H1 (cell line): ENCODE results near the gene KLF13. TPM values are rescaled to one million over a fixed set of nuclear protein-coding genes. Genes with fewer than 3 reads are reported as not detected.

Experiments
- CTCF ChIA-PET: fragments of 300-600 bp; sonication (Branson Sonifier 250); formaldehyde crosslinking; loops from one replicate; lab custom pipeline; 2021; ENCODE audit not compliant: partially characterized antibody; lab: Charles Lee
- POLR2A ChIA-PET: fragments of 300-600 bp; sonication (Branson Sonifier 250); formaldehyde crosslinking; loops from one replicate; lab custom pipeline; 2021; ENCODE audit warnings: inconsistent platforms; ENCODE audit not compliant: partially characterized antibody; lab: Charles Lee
- DNase-seq, 2 experiments: peaks; one replicate each; pipeline versions ENCODE4 v3.0.0 to v3.0.0-alpha.2; 2010 to 2022; ENCODE audit warnings: low spot score in 2 of 2, low read depth in 1 of 2, mixed read lengths in 1 of 2
- FAIRE-seq: peaks from 2 replicates; lab custom pipeline; 2011; peaks lifted over from hg19 to GRCh38; lab: Jason Lieb, UNC
- H2AFZ ChIP-seq: 2 replicates; pipeline ENCODE4 v1.8.1; 2012; ENCODE audit warnings: low read length, inconsistent platforms
- H2AK5ac ChIP-seq: 2 replicates; pipeline ENCODE4 v1.6.1; 2013; ENCODE audit warnings: low read depth, low read length
- H2BK120ac ChIP-seq: replicated peaks from 2 replicates; pipeline ENCODE3; 2013; ENCODE audit warnings: low read depth, low read length, inconsistent platforms
- H2BK12ac ChIP-seq: 2 replicates; pipeline ENCODE4 v1.6.1; 2013; ENCODE audit warnings: low read depth, low read length
- H2BK15ac ChIP-seq: 2 replicates; pipeline ENCODE4 v1.6.1; 2013; ENCODE audit warnings: low read length
- H2BK20ac ChIP-seq: 2 replicates; pipeline ENCODE4 v1.6.1; 2013; ENCODE audit warnings: low read length
- H2BK5ac ChIP-seq: 2 replicates; pipeline ENCODE4 v1.6.1; 2013; ENCODE audit warnings: low read depth, low read length
- H3K14ac ChIP-seq: 2 replicates; pipeline ENCODE4 v1.6.1; 2013; ENCODE audit warnings: inconsistent platforms; ENCODE audit not compliant: insufficient read length
- H3K18ac ChIP-seq: 2 replicates; pipeline ENCODE4 v1.6.1; 2013; ENCODE audit warnings: low read length; ENCODE audit errors: extremely low read depth
- H3K23ac ChIP-seq: 2 replicates; pipeline ENCODE4 v1.6.1; 2013; ENCODE audit warnings: inconsistent platforms; ENCODE audit not compliant: insufficient read length
- H3K23me2 ChIP-seq: 2 replicates; pipeline ENCODE4 v1.6.1; 2013; ENCODE audit warnings: low read depth, low read length
- H3K27ac ChIP-seq: 2 replicates; pipeline ENCODE4 v1.6.1; 2011; ENCODE audit warnings: low read depth, low read length, inconsistent platforms
- H3K27me3 ChIP-seq, 4 experiments: replicated peaks in 1 of 4; 1 replicate in 1 of 4; 2 replicates in 3 of 4; pipeline versions ENCODE4 v1.6.1 to v1.8.1; 2011 to 2013; ENCODE audit warnings: low read length in 3 of 4, mild to moderate bottlenecking in 3 of 4, inconsistent platforms in 2 of 4, mixed read lengths in 2 of 4, moderate library complexity in 1 of 4; ENCODE audit not compliant: control insufficient read depth in 3 of 4, insufficient read depth in 3 of 4; ENCODE audit errors: extremely low read depth in 1 of 4
- H3K36me3 ChIP-seq, 4 experiments: 2 replicates each; pipeline versions ENCODE4 v1.6.1 to v1.8.1; 2011 to 2013; ENCODE audit warnings: mild to moderate bottlenecking in 4 of 4, low read length in 3 of 4, moderate library complexity in 2 of 4, control low read depth in 1 of 4, inconsistent platforms in 1 of 4; ENCODE audit not compliant: insufficient read depth in 4 of 4, control insufficient read depth in 2 of 4
- H3K4ac ChIP-seq: replicated peaks from 2 replicates; pipeline ENCODE3; 2013; ENCODE audit warnings: low read length, low read depth, mixed read lengths, inconsistent platforms; ENCODE audit not compliant: insufficient read length
- H3K4me1 ChIP-seq, 4 experiments: replicated peaks in 1 of 4; 1 replicate in 1 of 4; 2 replicates in 3 of 4; pipeline versions ENCODE4 v1.6.1 to v1.8.1; 2011 to 2013; ENCODE audit warnings: low read length in 3 of 4, inconsistent platforms in 2 of 4, mixed read lengths in 1 of 4; ENCODE audit not compliant: insufficient read depth in 4 of 4, control insufficient read depth in 3 of 4
- H3K4me2 ChIP-seq, 2 experiments: 2 replicates each; pipeline versions ENCODE4 v1.6.1 to v1.8.1; 2011 to 2013; ENCODE audit warnings: low read depth in 2 of 2, low read length in 2 of 2, control low read depth in 1 of 2, inconsistent platforms in 1 of 2, mild to moderate bottlenecking in 1 of 2; ENCODE audit not compliant: insufficient read depth in 1 of 2
- H3K4me3 ChIP-seq, 4 experiments: fragments of 200-600, 300-600 bp in 1 of 4; sonication (generic), shearing (Covaris generic), sonication (Bioruptor Twin) in 1 of 4; 2 replicates each; pipeline versions ENCODE4 v1.5.1 to v1.8.1; 2011 to 2016; ENCODE audit warnings: low read length in 4 of 4, low read depth in 3 of 4, control low read depth in 2 of 4, inconsistent platforms in 2 of 4, mild to moderate bottlenecking in 2 of 4, mixed read lengths in 1 of 4, moderate library complexity in 1 of 4; ENCODE audit not compliant: insufficient read depth in 2 of 4; ENCODE audit errors: extremely low read depth in 1 of 4
- H3K56ac ChIP-seq: replicated peaks from 2 replicates; pipeline ENCODE3; 2013; ENCODE audit warnings: low read depth, mild to moderate bottlenecking, mixed read lengths, low read length, inconsistent platforms; ENCODE audit not compliant: insufficient read length
- H3K79me1 ChIP-seq: 2 replicates; pipeline ENCODE4 v1.6.1; 2013; ENCODE audit warnings: low read depth, low read length, control low read depth
- H3K79me2 ChIP-seq, 2 experiments: 2 replicates each; pipeline versions ENCODE4 v1.6.1 to v1.8.1; 2012 to 2013; ENCODE audit warnings: low read length in 2 of 2, mild to moderate bottlenecking in 2 of 2, inconsistent platforms in 1 of 2; ENCODE audit not compliant: insufficient read depth in 2 of 2, control insufficient read depth in 1 of 2
- H3K9ac ChIP-seq, 4 experiments: replicated peaks in 1 of 4; 1 replicate in 1 of 4; 2 replicates in 3 of 4; pipeline versions ENCODE4 v1.6.1 to v1.8.1; 2011 to 2013; ENCODE audit warnings: low read depth in 3 of 4, low read length in 3 of 4, control low read depth in 2 of 4, mild to moderate bottlenecking in 2 of 4, moderate library complexity in 2 of 4, inconsistent platforms in 1 of 4; ENCODE audit errors: extremely low read depth in 1 of 4
- H3K9me3 ChIP-seq, 2 experiments: 2 replicates each; pipeline versions ENCODE4 v1.6.1 to v1.8.1; 2012 to 2013; ENCODE audit warnings: mild to moderate bottlenecking in 2 of 2, moderate library complexity in 2 of 2, control low read depth in 1 of 2, inconsistent platforms in 1 of 2, low read depth in 1 of 2, low read length in 1 of 2, mixed read lengths in 1 of 2; ENCODE audit not compliant: insufficient read depth in 2 of 2
- H4K20me1 ChIP-seq, 2 experiments: replicated peaks in 1 of 2; 2 replicates each; pipeline versions ENCODE3 to v1.8.1; 2011 to 2013; ENCODE audit warnings: inconsistent platforms in 2 of 2, low read length in 2 of 2, mild to moderate bottlenecking in 1 of 2; ENCODE audit not compliant: insufficient read depth in 2 of 2, control insufficient read depth in 1 of 2
- H4K5ac ChIP-seq: 2 replicates; pipeline ENCODE4 v1.6.1; 2013; ENCODE audit warnings: low read length, low read depth, mixed read lengths, inconsistent platforms; ENCODE audit not compliant: insufficient read length
- H4K8ac ChIP-seq: 2 replicates; pipeline ENCODE4 v1.8.0; 2013; ENCODE audit warnings: mild to moderate bottlenecking, moderate library complexity, low read length, inconsistent platforms; ENCODE audit not compliant: insufficient read depth; ENCODE audit errors: extremely low read depth
- H4K91ac ChIP-seq: replicated peaks from 2 replicates; pipeline ENCODE3; 2013; ENCODE audit warnings: low read length, mixed read lengths, inconsistent platforms; ENCODE audit not compliant: insufficient read length
- BCL11A ChIP-seq, 2 experiments: IDR thresholded peaks; one replicate each; pipeline ENCODE4 v1.6.1; 2011; ENCODE audit warnings: low read depth in 2 of 2, low read length in 2 of 2, mild to moderate bottlenecking in 2 of 2
- BRCA1 ChIP-seq: IDR thresholded peaks from 2 replicates; pipeline ENCODE4 v1.6.1; 2012; ENCODE audit warnings: low read depth, low read length, improper control_type of control experiment
- CEBPB ChIP-seq: IDR thresholded peaks from 2 replicates; pipeline ENCODE4 v1.6.1; 2012; ENCODE audit warnings: low read depth, low read length
- CHD1 ChIP-seq: IDR thresholded peaks from 2 replicates; pipeline ENCODE4 v1.6.1; 2012; ENCODE audit warnings: low read depth, low read length, improper control_type of control experiment
- CHD2 ChIP-seq: IDR thresholded peaks from 2 replicates; pipeline ENCODE4 v1.6.1; 2012; ENCODE audit warnings: low read length, improper control_type of control experiment
- CREB1 ChIP-seq: IDR thresholded peaks from 2 replicates; pipeline ENCODE4 v1.6.1; 2012; ENCODE audit warnings: inconsistent platforms
- GABPA ChIP-seq: IDR thresholded peaks from 2 replicates; pipeline ENCODE4 v1.6.1; 2011; ENCODE audit warnings: mild to moderate bottlenecking, low read length, moderate library complexity, borderline replicate concordance; ENCODE audit not compliant: insufficient read depth
- GTF2F1 ChIP-seq: IDR thresholded peaks from 2 replicates; pipeline ENCODE4 v1.6.1; 2012; ENCODE audit warnings: low read depth, low read length, improper control_type of control experiment, borderline replicate concordance
- JUND ChIP-seq: IDR thresholded peaks from 2 replicates; pipeline ENCODE4 v1.6.1; 2011; ENCODE audit warnings: mild to moderate bottlenecking, improper control_type of control experiment, low read length
- KDM4A ChIP-seq: IDR thresholded peaks from one replicate; pipeline ENCODE4 v1.7.1; 2012; ENCODE audit warnings: low read depth, mild to moderate bottlenecking, moderate library complexity, low read length, inconsistent platforms; ENCODE audit not compliant: severe bottlenecking
- MAFK ChIP-seq: IDR thresholded peaks from 2 replicates; pipeline ENCODE4 v1.6.1; 2012; ENCODE audit warnings: low read depth, mild to moderate bottlenecking, improper control_type of control experiment, low read length
- RAD21 ChIP-seq, 2 experiments: IDR thresholded peaks in 1 of 2; conservative IDR thresholded peaks in 1 of 2; 2 replicates each; pipeline ENCODE4 v1.6.1; 2011; ENCODE audit warnings: low read depth in 2 of 2, low read length in 2 of 2, improper control_type of control experiment in 1 of 2, inconsistent platforms in 1 of 2, mild to moderate bottlenecking in 1 of 2, moderate library complexity in 1 of 2
- RFX5 ChIP-seq: IDR thresholded peaks from 2 replicates; pipeline ENCODE4 v1.6.1; 2011; ENCODE audit warnings: low read depth, low read length, improper control_type of control experiment, borderline replicate concordance
- SIN3A ChIP-seq, 2 experiments: IDR thresholded peaks in 1 of 2; conservative IDR thresholded peaks in 1 of 2; 2 replicates each; pipeline ENCODE4 v1.6.1; 2011 to 2012; ENCODE audit warnings: low read length in 2 of 2, improper control_type of control experiment in 1 of 2, low read depth in 1 of 2, mild to moderate bottlenecking in 1 of 2
- ZNF274 ChIP-seq: IDR thresholded peaks from 2 replicates; pipeline ENCODE4 v1.7.0; 2012; ENCODE audit warnings: low read length, borderline replicate concordance; ENCODE audit errors: extremely low read depth
- WGBS, 2 experiments: shearing (Covaris generic) in 1 of 2; methylation state at CpG; one replicate each; pipeline versions ENCODE4 v1.1.6 to v1.1.7; 2013 to 2015; ENCODE audit warnings: low lambda C conversion rate in 2 of 2, mixed read lengths in 2 of 2, inconsistent platforms in 1 of 2, low coverage in 1 of 2, missing lambda C conversion rate in 1 of 2; ENCODE audit not compliant: insufficient replicate concordance in 2 of 2, insufficient coverage in 1 of 2, insufficient read length in 1 of 2; ENCODE audit errors: extremely low coverage in 1 of 2, missing lambda C conversion rate in 1 of 2; 5-methylcytosine and 5-hydroxymethylcytosine counted together
- polyA plus RNA-seq, 7 experiments: library from polyadenylated mRNA; depleted of rRNA in 3 of 7; stranded (reverse) in 5 of 7; unstranded in 2 of 7; fragments of >200 nt in 5 of 7; fragments of 200-250 nt in 2 of 7; gene quantifications; 1 replicate in 5 of 7; 2 replicates in 1 of 7; 4 replicates in 1 of 7; pipeline versions ENCODE4 v1.2.1 to v1.2.3, GENCODE V29; 2011 to 2013; ENCODE audit warnings: missing spikeins in 2 of 7, mixed read lengths in 2 of 7
- total RNA-seq: library from RNA; stranded (reverse); fragmentation: NEBNext Ultra II Directional; extraction: Animal tissue kit (Norgen Biotek cat#: 25700); gene quantifications from 2 replicates; pipeline ENCODE4 v1.2.1, GENCODE V29; 2021

KLF13 gene
- total and polyA plus RNA-seq, 2 of the 8 experiments (the other 6 are each of a cell fraction or from before 2014, with no cell fraction given): 18.3 to 33.4 TPM

DNA sequence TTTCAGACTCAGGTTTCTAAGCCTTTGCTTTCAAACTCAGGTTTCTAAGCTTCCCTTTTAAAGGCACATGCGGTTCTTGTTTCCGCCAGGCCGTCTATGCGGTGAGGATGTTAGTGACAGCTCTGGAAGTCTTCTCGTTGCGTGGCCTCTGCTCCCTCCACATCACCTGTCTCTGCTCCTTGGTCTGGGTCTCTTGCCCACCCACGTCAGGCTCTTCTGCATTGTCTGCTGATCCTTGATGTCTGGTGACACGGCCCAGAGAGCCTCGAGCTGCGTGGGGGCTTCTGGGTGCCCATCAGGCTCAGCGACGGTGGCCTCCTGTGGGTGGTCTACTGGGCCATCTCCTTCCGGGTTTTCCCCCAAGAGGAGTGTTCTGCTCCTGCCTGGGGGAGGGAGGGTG lies 30.5 kb downstream of the KLF13 start:
- Histone ChIP-seq H3K56ac (no peak overlapping the region), H3K4ac (no peak overlapping the region), H2BK12ac (no peak overlapping the region), H3K18ac (no peak overlapping the region; the same call in 1 of the 2 replicates), H3K79me2 (peaks cover 0 to 62% of the 10 kb centered on the region in 2 experiments; a peak in 2 of 4 replicates), H3K14ac (no peak overlapping the region), H3K27me3 (no peaks in the 10 kb centered on the region), H2BK120ac (no peak overlapping the region), H3K4me1 (peaks cover 9 to 35% (median 21%) of the 10 kb centered on the region in 4 experiments), H3K27ac (no peak overlapping the region), H2BK15ac (no peak overlapping the region), H3K79me1 (peaks cover 22% of the 10 kb centered on the region), H4K5ac (no peak overlapping the region), H3K4me3 (no peak overlapping the region), H4K20me1 (peaks cover 17 to 32% of the 10 kb centered on the region in 2 experiments), H2AK5ac (no peak overlapping the region), H2BK5ac (no peak overlapping the region), H3K4me2 (no peak overlapping the region), H2BK20ac (no peak overlapping the region), H3K36me3 (no peaks in the 10 kb centered on the region), H3K23me2 (no peaks in the 10 kb centered on the region), H4K91ac (no peak overlapping the region), H4K8ac (no peak overlapping the region), H2AFZ (no peak overlapping the region), H3K9ac (no peak overlapping the region), H3K9me3 (no peaks in the 10 kb centered on the region), H3K23ac (no peak overlapping the region)
- no peak for DNase-seq
- FAIRE-seq: no peak
- CTCF ChIA-PET: interaction anchor here (0.9 to 4.2 kb wide), 9 partner anchors 10 to 132 kb away, joined by 3 to 27 read pairs (median 4); no protein-coding TSS in a partner anchor
- POLR2A ChIA-PET: interaction anchor here (0.7 kb wide), 1 partner anchor 18 kb away, joined by 3 read pairs; no protein-coding TSS in a partner anchor
- WGBS, 2 experiments: 86% methylated on average over 13 of the region's 13 CpGs; no CpG with 5 or more reads in 1 of the 2 experiments
- TF ChIP-seq CHD1 (no peak), ZNF274 (no peak), BRCA1 (no peak), MAFK (no peak), SIN3A (conservative IDR thresholded peaks at IDR 0.05 in 1 of 2, IDR thresholded peaks at IDR 0.05 in 1 of 2; ENCODE audit: low read depth in 1 of 2, low read length in 2 of 2) (no peak), CREB1 (no peak), RFX5 (no peak), GTF2F1 (no peak), CEBPB (no peak), RAD21 (IDR thresholded peaks at IDR 0.05 in 1 of 2, conservative IDR thresholded peaks at IDR 0.05 in 1 of 2; ENCODE audit: low read depth in 2 of 2, low read length in 2 of 2) (no peak), GABPA (no peak), BCL11A (IDR thresholded peaks at IDR 0.05; ENCODE audit: low read depth in 2 of 2, low read length in 2 of 2) (no peak), KDM4A (no peak), JUND (no peak), CHD2 (no peak)
